ENCODE data around the gene GNG7. TPM values are rescaled to one million over a fixed set of nuclear protein-coding genes. Genes with fewer than 3 reads are reported as not detected.
"Not testable (repeated sequence)": the region's sequence is repeated elsewhere in the genome, so short reads cannot be mapped to it uniquely, and the experiment has no call there.

Gene GNG7
- total RNA-seq, 1 experiment from 2014 or later: 0.75 TPM

- no peak for DNase-seq (ENCODE audit: low spot score)
These were observed 24.6 kb upstream of the GNG7 start for GRCh38 chr19:2726904-2727639.

- no peak for DNase-seq (ENCODE audit: low spot score)
These were observed 23.8 kb upstream of the GNG7 start for GRCh38 chr19:2726160-2726855.

GRCh38 chr19:2724148-2724557, 21.7 kb upstream of the GNG7 start:
- no peak for DNase-seq (ENCODE audit: low spot score)

- no peak for DNase-seq (ENCODE audit: low spot score)
These were observed 21.3 kb upstream of the GNG7 start for GRCh38 chr19:2723747-2724146.

- DNase-seq (ENCODE audit: low spot score): no peak
These were observed 20.8 kb upstream of the GNG7 start for GRCh38 chr19:2723345-2723715.

GRCh38 chr19:2722541-2723344, 20.2 kb upstream of the GNG7 start:
- peak; percentile 62 for DNase-seq (ENCODE audit: low spot score)

- no peak for DNase-seq (ENCODE audit: low spot score)
These were observed 19.4 kb upstream of the GNG7 start for GRCh38 chr19:2721570-2722540.

- DNase-seq (ENCODE audit: low spot score): no peak
These were observed 18.5 kb upstream of the GNG7 start, which contains the start of gene DIRAS1 for GRCh38 chr19:2720777-2721569. DIRAS1 (minus strand) TSS chr19:2721372; CDS start chr19:2717806, 3,566 bp downstream.

- DNase-seq (ENCODE audit: low spot score): no peak
These were observed 17.7 kb upstream of the GNG7 start for GRCh38 chr19:2719920-2720776.

- DNase-seq (ENCODE audit: low spot score): no peak
These were observed 16.8 kb upstream of the GNG7 start for GRCh38 chr19:2719232-2719735.

GRCh38 chr19:2717638-2718541, 15.4 kb upstream of the GNG7 start:
- no peak for DNase-seq (ENCODE audit: low spot score)

- no peak for DNase-seq (ENCODE audit: low spot score)
These were observed 14.5 kb upstream of the GNG7 start for GRCh38 chr19:2716722-2717637.

- no peak for DNase-seq (ENCODE audit: low spot score)
These were observed 13.8 kb upstream of the GNG7 start for GRCh38 chr19:2716275-2716650.

GRCh38 chr19:2715470-2716274, 13.2 kb upstream of the GNG7 start:
- no peak for DNase-seq (ENCODE audit: low spot score)

- DNase-seq (ENCODE audit: low spot score): no peak
These were observed 12.2 kb upstream of the GNG7 start for GRCh38 chr19:2714531-2715269.

GRCh38 chr19:2714102-2714501, 11.6 kb upstream of the GNG7 start:
- not testable (repeated sequence) for DNase-seq (ENCODE audit: low spot score)

Measured in H4 (cell line).